Measurements from ENCODE around the gene TTC1.

The TTC1 gene

GRCh38 chr5:160033546-160034252 lies 24.8 kb downstream of the TTC1 start:
- Histone ChIP-seq H3K36me3 (ENCODE audit: control insufficient read depth, low read length) (peaks cover 33% of the 10 kb centered on the region), H4K20me1 (ENCODE audit: control insufficient read depth, insufficient read depth, low read depth, low read length) (no peaks in the 10 kb centered on the region), H3K27ac (ENCODE audit: low read depth, low read length) (no peak overlapping the region), H3K4me1 (ENCODE audit: control insufficient read depth, low read length) (no peaks in the 10 kb centered on the region), H3K27me3 (ENCODE audit: control insufficient read depth, low read length) (no peaks in the 10 kb centered on the region), H3K4me2 (ENCODE audit: low read length) (no peak overlapping the region), H3K4me3 (ENCODE audit: low read length) (no peak overlapping the region), H3K79me2 (ENCODE audit: control insufficient read depth, low read length) (peaks cover 2% of the 10 kb centered on the region; the same call in 1 of the 2 replicates), H3K9me2 (replicated peaks; ENCODE audit: control insufficient read depth, low read length) (no peaks in the 10 kb centered on the region), H3F3A (ENCODE audit: control insufficient read depth, insufficient read depth) (no peaks in the 10 kb centered on the region), H3K9me3 (ENCODE audit: control insufficient read depth, insufficient read depth, low read length) (no peaks in the 10 kb centered on the region)
- TF ChIP-seq, protein P1, sequence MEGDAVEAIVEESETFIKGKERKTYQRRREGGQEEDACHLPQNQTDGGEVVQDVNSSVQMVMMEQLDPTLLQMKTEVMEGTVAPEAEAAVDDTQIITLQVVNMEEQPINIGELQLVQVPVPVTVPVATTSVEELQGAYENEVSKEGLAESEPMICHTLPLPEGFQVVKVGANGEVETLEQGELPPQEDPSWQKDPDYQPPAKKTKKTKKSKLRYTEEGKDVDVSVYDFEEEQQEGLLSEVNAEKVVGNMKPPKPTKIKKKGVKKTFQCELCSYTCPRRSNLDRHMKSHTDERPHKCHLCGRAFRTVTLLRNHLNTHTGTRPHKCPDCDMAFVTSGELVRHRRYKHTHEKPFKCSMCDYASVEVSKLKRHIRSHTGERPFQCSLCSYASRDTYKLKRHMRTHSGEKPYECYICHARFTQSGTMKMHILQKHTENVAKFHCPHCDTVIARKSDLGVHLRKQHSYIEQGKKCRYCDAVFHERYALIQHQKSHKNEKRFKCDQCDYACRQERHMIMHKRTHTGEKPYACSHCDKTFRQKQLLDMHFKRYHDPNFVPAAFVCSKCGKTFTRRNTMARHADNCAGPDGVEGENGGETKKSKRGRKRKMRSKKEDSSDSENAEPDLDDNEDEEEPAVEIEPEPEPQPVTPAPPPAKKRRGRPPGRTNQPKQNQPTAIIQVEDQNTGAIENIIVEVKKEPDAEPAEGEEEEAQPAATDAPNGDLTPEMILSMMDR (IDR thresholded peaks at IDR 0.05; ENCODE audit: low read depth, low read length, poor library complexity, severe bottlenecking): no peak
- no peak for TF ChIP-seq EZH2phosphoT487 (IDR thresholded peaks at IDR 0.05; ENCODE audit: borderline replicate concordance, low read length)

DNA sequence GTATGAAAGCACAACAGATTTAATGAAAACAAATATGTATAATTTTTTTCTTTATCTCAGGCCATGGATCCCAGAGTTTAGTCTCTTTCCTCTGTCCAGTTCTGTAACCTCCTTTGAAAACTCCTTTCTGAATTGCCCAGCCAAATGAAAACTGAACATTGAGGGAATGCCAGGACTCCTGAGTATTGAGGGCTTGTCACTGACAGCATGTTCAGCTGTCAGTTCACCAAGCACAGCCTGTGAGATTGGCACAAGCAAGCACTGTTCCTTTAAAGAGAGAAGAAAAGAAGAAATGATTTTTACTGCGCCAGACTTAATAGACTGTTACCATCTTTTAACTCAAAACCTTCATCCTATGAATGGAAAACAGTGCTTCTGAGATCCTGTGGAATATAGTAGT lies 27.3 kb downstream of the TTC1 start:
- Histone ChIP-seq H3K4me3 (ENCODE audit: low read length) (no peak overlapping the region), H3K27me3 (ENCODE audit: control insufficient read depth, low read length) (no peaks in the 10 kb centered on the region), H3K27ac (ENCODE audit: low read depth, low read length) (no peak overlapping the region), H3K79me2 (ENCODE audit: control insufficient read depth, low read length) (no peaks in the 10 kb centered on the region), H3K4me1 (ENCODE audit: control insufficient read depth, low read length) (no peaks in the 10 kb centered on the region), H3K9me3 (ENCODE audit: control insufficient read depth, insufficient read depth, low read length) (no peaks in the 10 kb centered on the region), H3K4me2 (ENCODE audit: low read length) (no peak overlapping the region), H3K9me2 (replicated peaks; ENCODE audit: control insufficient read depth, low read length) (no peaks in the 10 kb centered on the region), H3F3A (ENCODE audit: control insufficient read depth, insufficient read depth) (no peaks in the 10 kb centered on the region), H3K36me3 (ENCODE audit: control insufficient read depth, low read length) (peaks cover 37% of the 10 kb centered on the region), H4K20me1 (ENCODE audit: control insufficient read depth, insufficient read depth, low read depth, low read length) (no peaks in the 10 kb centered on the region)
- no peak for TF ChIP-seq EZH2phosphoT487 (IDR thresholded peaks at IDR 0.05; ENCODE audit: borderline replicate concordance, low read length)
- TF ChIP-seq, protein P1 (IDR thresholded peaks at IDR 0.05; ENCODE audit: low read depth, low read length, poor library complexity, severe bottlenecking): no peak

DNA sequence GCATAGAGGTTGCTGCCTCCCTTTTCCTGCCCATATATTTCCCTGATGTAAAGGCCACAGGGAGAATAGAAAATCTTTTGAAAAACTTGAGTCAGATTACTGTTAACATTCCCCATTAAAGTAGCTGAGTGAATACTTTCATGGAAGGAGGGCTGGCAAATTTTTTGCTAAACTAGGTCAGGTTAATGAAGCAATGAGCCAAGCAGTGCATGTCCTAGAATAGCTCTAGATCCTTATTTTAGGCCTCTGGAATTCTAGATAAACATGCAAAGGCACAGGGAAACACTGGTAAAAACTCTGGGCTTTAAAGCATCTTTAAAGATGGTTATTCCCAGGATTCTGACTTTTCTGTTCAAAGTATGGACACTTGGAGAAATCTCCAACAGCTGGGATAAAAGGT lies 27.9 kb downstream of the TTC1 start:
- H3K36me3 ChIP-seq (ENCODE audit: control insufficient read depth, low read length): peaks cover 37% of the 10 kb centered on the region

More for the DNA sequence above, 27.9 kb downstream of the TTC1 start:
- no peak overlapping the region for H3K4me2 ChIP-seq (ENCODE audit: low read length)
- H4K20me1 ChIP-seq (ENCODE audit: control insufficient read depth, insufficient read depth, low read depth, low read length): no peaks in the 10 kb centered on the region
- H3K4me1 ChIP-seq (ENCODE audit: control insufficient read depth, low read length): no peaks in the 10 kb centered on the region
- no peaks in the 10 kb centered on the region for H3K27me3 ChIP-seq (ENCODE audit: control insufficient read depth, low read length)
- no peak overlapping the region for H3K4me3 ChIP-seq (ENCODE audit: low read length)
- no peaks in the 10 kb centered on the region for H3K9me2 ChIP-seq (replicated peaks; ENCODE audit: control insufficient read depth, low read length)
- TF ChIP-seq, protein P1 (IDR thresholded peaks at IDR 0.05; ENCODE audit: low read depth, low read length, poor library complexity, severe bottlenecking): no peak
- no peak for TF ChIP-seq EZH2phosphoT487 (IDR thresholded peaks at IDR 0.05; ENCODE audit: borderline replicate concordance, low read length)
- H3K79me2 ChIP-seq (ENCODE audit: control insufficient read depth, low read length): no peaks in the 10 kb centered on the region
- H3F3A ChIP-seq (ENCODE audit: control insufficient read depth, insufficient read depth): no peaks in the 10 kb centered on the region
- H3K9me3 ChIP-seq (ENCODE audit: control insufficient read depth, insufficient read depth, low read length): no peaks in the 10 kb centered on the region
- H3K27ac ChIP-seq (ENCODE audit: low read depth, low read length): no peak overlapping the region

Measured in DOHH2 (cell line).